Ishikawa (cell line): ENCODE data around the gene TNPO3.

ENCODE experiments used
- CEBPB ChIP-seq: IDR thresholded peaks from 2 replicates; pipeline ENCODE4 v1.6.1; 2012
- CREB1 ChIP-seq: IDR thresholded peaks from 2 replicates; pipeline ENCODE4 v1.6.1; 2012; ENCODE audit warnings: low read depth
- EGR1 ChIP-seq: IDR thresholded peaks from 2 replicates; pipeline ENCODE4 v1.6.1; 2012
- EP300 ChIP-seq: IDR thresholded peaks from 2 replicates; pipeline ENCODE4 v1.6.1; 2012; ENCODE audit warnings: borderline replicate concordance
- FOXM1 ChIP-seq: IDR thresholded peaks from 2 replicates; pipeline ENCODE4 v1.6.1; 2012; ENCODE audit warnings: low read depth, borderline replicate concordance
- MAX ChIP-seq: IDR thresholded peaks from 2 replicates; pipeline ENCODE4 v1.6.1; 2012
- NFIC ChIP-seq: IDR thresholded peaks from 2 replicates; pipeline ENCODE4 v1.6.1; 2012
- REST ChIP-seq: IDR thresholded peaks from 2 replicates; pipeline ENCODE4 v1.6.1; 2012; ENCODE audit warnings: low read depth, mild to moderate bottlenecking
- TEAD4 ChIP-seq: IDR thresholded peaks from 2 replicates; pipeline ENCODE4 v1.6.1; 2012
- USF1 ChIP-seq: IDR thresholded peaks from 2 replicates; pipeline ENCODE4 v1.6.1; 2012
- YY1 ChIP-seq: IDR thresholded peaks from 2 replicates; pipeline ENCODE4 v1.6.1; 2012; ENCODE audit warnings: low read depth
- ZBTB7A ChIP-seq: IDR thresholded peaks from 2 replicates; pipeline ENCODE4 v1.6.1; 2012; ENCODE audit warnings: low read depth

Gene TNPO3

GRCh38 chr7:128924707-128925588 lies 130.0 kb downstream of the TNPO3 start:
- no peak for TF ChIP-seq CEBPB

GRCh38 chr7:128923411-128923800 lies 131.5 kb downstream of the TNPO3 start:
- no peak for TF ChIP-seq FOXM1
- TF ChIP-seq REST = peak; percentile 53; the same call in 1 of the 2 replicates
- no peak for TF ChIP-seq CEBPB

DNA sequence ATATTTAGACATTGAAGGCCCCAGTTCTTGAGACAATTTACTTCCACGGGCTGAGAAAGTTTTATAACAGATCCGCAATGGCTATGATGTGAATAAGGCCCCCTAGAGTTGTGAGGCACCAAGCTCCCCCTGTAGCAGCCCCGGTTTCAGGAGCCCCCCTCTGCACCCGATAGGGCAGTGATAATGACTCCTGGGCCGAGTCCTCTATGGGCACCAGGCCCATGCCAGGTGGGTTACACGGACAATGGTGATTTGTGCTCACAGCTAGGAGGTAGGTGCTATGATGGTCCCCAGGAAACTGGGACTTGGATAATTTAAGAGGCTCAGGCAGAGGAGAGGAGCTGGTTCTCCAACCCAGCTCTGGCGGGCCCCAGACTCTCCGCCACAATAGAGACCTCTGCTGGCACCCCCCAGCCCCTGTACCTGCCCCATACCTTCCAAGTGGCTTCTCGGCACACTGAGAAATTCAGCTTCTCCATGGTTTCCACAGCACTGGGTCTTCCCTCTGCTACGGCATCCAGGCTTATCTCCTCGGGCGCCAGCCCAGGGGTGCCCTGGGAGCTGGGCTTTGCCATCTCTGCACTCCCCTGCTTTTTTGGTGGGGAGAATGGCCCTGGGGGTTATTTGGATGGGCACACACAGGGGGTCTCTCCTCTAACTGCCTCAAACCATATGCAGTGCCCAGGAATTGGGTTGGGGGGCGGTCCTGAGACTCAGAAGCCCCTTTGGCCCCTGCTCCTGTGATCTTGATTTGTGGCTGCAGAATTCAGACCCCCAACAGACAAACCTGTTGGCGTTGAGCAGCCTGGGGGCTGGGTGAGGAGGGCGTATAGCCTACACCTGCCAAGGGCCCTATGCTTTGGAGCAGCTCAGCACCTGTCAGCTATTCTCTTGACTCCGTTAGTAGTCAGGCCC lies 132.2 kb downstream of the TNPO3 start:
- TF ChIP-seq USF1 (no peak), ZBTB7A (no peak), NFIC (no peak), CREB1 (no peak), EP300 (no peak), CEBPB (no peak)

- TF ChIP-seq USF1 = no peak
- TF ChIP-seq MAX = no peak
- TF ChIP-seq EP300 = no peak
- TF ChIP-seq YY1 = no peak
- TF ChIP-seq REST = no peak
- TF ChIP-seq TEAD4 = no peak
- no peak for TF ChIP-seq EGR1
- TF ChIP-seq ZBTB7A = no peak
- no peak for TF ChIP-seq FOXM1
- no peak for TF ChIP-seq NFIC
Measured at GRCh38 chr7:128921866-128922440, 133.0 kb downstream of the TNPO3 start.

GRCh38 chr7:128920913-128921582 lies 133.9 kb downstream of the TNPO3 start:
- peak; percentile 64; the same call in 1 of the 2 replicates for TF ChIP-seq NFIC
- TF ChIP-seq TEAD4 = peak; percentile 59
- TF ChIP-seq REST = no peak
